Lung (tissue), 12 donors: ENCODE data around the gene KHDRBS1. TPM values are rescaled to one million over a fixed set of nuclear protein-coding genes. Genes with fewer than 3 reads are reported as not detected.

Experiments
- ATAC-seq: fragments of 200-7000 bp; cut with Tn5 transposase; one replicate; pipeline ENCODE4 v1.9.1; 2020; ENCODE audit warnings: moderate number of reproducible peaks; ENCODE audit not compliant: insufficient read depth, low FRiP score
- DNase-seq, 3 donors: peaks; one replicate each; pipeline ENCODE4 v3.0.0-alpha.2; 2013 to 2017
- H3K27ac ChIP-seq, 2 donors: one replicate each; pipeline ENCODE4 v1.5.1; 2013; ENCODE audit warnings: mild to moderate bottlenecking in 2 of 2, moderate library complexity in 2 of 2, control low read depth in 1 of 2, inconsistent platforms in 1 of 2, low read depth in 1 of 2, low read length in 1 of 2
- H3K27me3 ChIP-seq, 3 donors: one replicate each; pipeline ENCODE4 v1.5.1; 2013; ENCODE audit warnings: low read length in 2 of 3; ENCODE audit not compliant: control insufficient read depth in 3 of 3, insufficient read depth in 3 of 3
- H3K36me3 ChIP-seq, 4 donors: one replicate each; pipeline ENCODE4 v1.5.1; 2013; ENCODE audit warnings: low read length in 4 of 4, mild to moderate bottlenecking in 1 of 4, moderate library complexity in 1 of 4; ENCODE audit not compliant: control insufficient read depth in 4 of 4, insufficient read depth in 4 of 4
- H3K4me1 ChIP-seq, 5 donors: one replicate each; pipeline ENCODE4 v1.5.1; 2013; ENCODE audit warnings: low read length in 5 of 5, mild to moderate bottlenecking in 2 of 5, moderate library complexity in 1 of 5; ENCODE audit not compliant: control insufficient read depth in 5 of 5, insufficient read depth in 5 of 5
- H3K4me3 ChIP-seq: one replicate; pipeline ENCODE4 v1.5.1; 2013; ENCODE audit warnings: mild to moderate bottlenecking, control low read depth, moderate library complexity
- H3K9ac ChIP-seq, 2 donors: one replicate each; pipeline ENCODE4 v1.5.1; 2013; ENCODE audit warnings: low read length in 2 of 2, control low read depth in 1 of 2; ENCODE audit not compliant: insufficient read depth in 1 of 2
- H3K9me3 ChIP-seq, 4 donors: one replicate each; pipeline ENCODE4 v1.5.1; 2013; ENCODE audit warnings: low read length in 3 of 4, mild to moderate bottlenecking in 1 of 4, moderate library complexity in 1 of 4; ENCODE audit not compliant: control insufficient read depth in 4 of 4, insufficient read depth in 3 of 4
- CTCF ChIP-seq: IDR thresholded peaks from 2 replicates; pipeline ENCODE4 v1.5.1; 2012; ENCODE audit warnings: mild to moderate bottlenecking; ENCODE audit errors: control extremely low read depth, extremely low read depth
- WGBS, 2 donors: extraction: QIAGEN DNeasy Blood & Tissue Kit; methylation state at CpG; one replicate each; pipeline ENCODE4 v1.1.7; 2013; 5-methylcytosine and 5-hydroxymethylcytosine counted together
- polyA plus RNA-seq, 2 donors: library from polyadenylated mRNA; stranded (reverse); fragments of 200-250 nt; gene quantifications; one replicate each; pipeline ENCODE4 v1.2.1, GENCODE V29; 2013
- total RNA-seq, 2 donors: library from RNA; depleted of rRNA in 1 of 2; stranded (reverse); fragments of >200 nt in 1 of 2; gene quantifications; one replicate each; pipeline ENCODE4 v1.2.1, GENCODE V29; 2014 to 2021
- donor health status: control.
- donor health status: control.
- donor health status: Bipolar disorder and iron deficiency.
- donor health status: healthy.
- donor health status: DM: yes; HTN: yes; CAD: no.

The KHDRBS1 gene
- total and polyA plus RNA-seq, 4 donors: 51.7 to 138 (median 82.2) TPM

GRCh38 chr1:31981456-31981839, 32.2 kb upstream of the KHDRBS1 start:
- Histone ChIP-seq H3K4me3 (no peak overlapping the region), H3K9ac (no peak overlapping the region), H3K36me3 (no peaks in the 10 kb centered on the region), H3K9me3 (no peaks in the 10 kb centered on the region), H3K27ac (no peak overlapping the region), H3K4me1 (peaks cover 0 to 10% (median 0%) of the 10 kb centered on the region in 5 donors), H3K27me3 (no peaks in the 10 kb centered on the region)
- DNase-seq: no peak
- ATAC-seq: no peak
- no peak for TF ChIP-seq CTCF
- 59 to 61% methylated on average over 2 of the region's 2 CpGs for WGBS, 2 donors

GRCh38 chr1:31981972-31982371, 31.7 kb upstream of the KHDRBS1 start:
- no peak overlapping the region for H3K9ac ChIP-seq
- H3K9me3 ChIP-seq: no peaks in the 10 kb centered on the region
- ATAC-seq: no peak
- no peak for TF ChIP-seq CTCF
- H3K27ac ChIP-seq: no peak overlapping the region
- no peaks in the 10 kb centered on the region for H3K27me3 ChIP-seq
- H3K4me3 ChIP-seq: no peak overlapping the region
- 14 to 42% methylated on average over 3 of the region's 3 CpGs for WGBS, 2 donors
- peak in 1 of 3 donors; percentile 12 for DNase-seq
- H3K4me1 ChIP-seq: peaks cover 0 to 10% (median 0%) of the 10 kb centered on the region in 5 donors
- no peaks in the 10 kb centered on the region for H3K36me3 ChIP-seq

DNA sequence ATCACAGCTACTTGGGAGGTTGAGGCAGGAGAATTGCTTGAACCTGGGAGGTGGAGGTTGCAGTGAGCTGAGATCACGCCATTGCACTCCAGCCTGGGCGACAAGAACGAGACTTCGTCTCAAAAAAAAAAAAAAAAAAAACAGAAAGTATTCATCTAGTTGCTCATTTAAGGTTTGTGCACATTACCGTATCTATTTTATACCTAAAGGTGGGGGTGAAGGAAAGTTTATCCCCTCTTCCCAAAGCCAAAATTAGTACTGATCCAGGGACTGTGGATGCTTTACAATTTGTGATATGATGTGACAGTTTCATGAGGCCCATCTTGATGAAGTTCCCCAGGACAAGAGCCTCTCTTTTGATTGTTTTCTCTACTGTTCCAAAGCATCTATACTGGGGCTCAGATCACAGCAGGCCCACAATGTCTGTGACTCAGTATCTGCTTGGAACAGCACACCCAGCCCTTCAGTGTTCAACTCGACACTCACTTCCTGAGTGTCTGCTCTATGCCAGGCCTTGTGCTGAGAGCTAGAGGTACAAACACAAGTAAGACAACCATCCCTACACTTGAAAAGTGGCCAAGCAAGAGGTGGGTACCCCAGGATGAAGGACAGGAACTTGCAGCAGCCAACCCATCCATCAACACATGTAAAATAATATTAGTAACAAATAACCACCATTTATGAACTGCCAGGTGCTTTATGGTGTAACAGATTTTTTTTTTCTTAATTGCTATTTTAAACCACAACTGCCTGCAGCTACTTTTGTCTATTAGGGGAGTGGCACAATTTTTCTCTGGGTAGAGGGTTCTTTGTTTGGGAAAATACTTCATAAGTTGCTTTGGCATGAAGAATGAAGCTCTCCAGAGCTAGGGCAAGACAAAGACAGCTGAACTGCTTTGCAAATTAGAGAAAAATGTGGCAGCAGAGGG, 29.0 kb upstream of the KHDRBS1 start:
- DNase-seq (peak in 2 of 3 donors; percentile 8 to 25), ATAC-seq (peak; percentile 27)
- H3K27me3 ChIP-seq: no peaks in the 10 kb centered on the region
- H3K27ac ChIP-seq: peak overlapping the region in 1 of 2 donors; percentile 39
- TF ChIP-seq CTCF: no peak
- no peaks in the 10 kb centered on the region for H3K36me3 ChIP-seq
- WGBS, 2 donors: 77 to 79% methylated on average over 6 of the region's 6 CpGs
- H3K4me1 ChIP-seq: peaks cover 0 to 10% (median 0%) of the 10 kb centered on the region in 5 donors
- H3K9me3 ChIP-seq: no peaks in the 10 kb centered on the region
- H3K4me3 ChIP-seq: no peak overlapping the region
- no peak overlapping the region for H3K9ac ChIP-seq
